HCT116 (cell line): ENCODE results near the gene IFITM10.

Experiments
- ATF3 ChIP-seq: IDR thresholded peaks from 2 replicates; pipeline ENCODE4 v1.6.1; 2012
- CTCF ChIP-seq, 3 experiments: fragments of 200-600 bp in 1 of 3; sonication (generic) in 1 of 3; IDR thresholded peaks in 2 of 3; conservative IDR thresholded peaks in 1 of 3; 2 replicates each; pipeline ENCODE4 v1.5.1; 2012 to 2017; ENCODE audit warnings: low read depth in 2 of 3, low read length in 2 of 3, antibody characterized with exemption in 1 of 3, borderline replicate concordance in 1 of 3, control low read depth in 1 of 3, mild to moderate bottlenecking in 1 of 3, mixed read lengths in 1 of 3, mixed run types in 1 of 3, moderate library complexity in 1 of 3; ENCODE audit not compliant: insufficient read depth in 1 of 3
- EZH2 ChIP-seq: fragments of 200-600 bp; sonication (generic); IDR thresholded peaks from 2 replicates; pipeline ENCODE4 v1.6.1; 2017; ENCODE audit warnings: antibody characterized with exemption, mixed run types
- JUND ChIP-seq: IDR thresholded peaks from 2 replicates; pipeline ENCODE4 v1.6.1; 2012
- MAX ChIP-seq: IDR thresholded peaks from 2 replicates; pipeline ENCODE4 v1.6.1; 2012
- POLR2A ChIP-seq: IDR thresholded peaks from 2 replicates; pipeline ENCODE4 v1.7.0; 2011; ENCODE audit warnings: borderline replicate concordance; ENCODE audit not compliant: insufficient read depth, insufficient read length; ENCODE audit errors: extremely low read depth
- POLR2AphosphoS5 ChIP-seq: IDR thresholded peaks from 2 replicates; pipeline ENCODE4 v1.6.1; 2011; ENCODE audit warnings: mild to moderate bottlenecking, low read depth, low read length, moderate library complexity
- SP1 ChIP-seq: IDR thresholded peaks from 2 replicates; pipeline ENCODE4 v1.6.1; 2012; ENCODE audit warnings: low read depth
- YY1 ChIP-seq: IDR thresholded peaks from 2 replicates; pipeline ENCODE4 v1.6.1; 2011; ENCODE audit warnings: low read length, low read depth, moderate library complexity, mild to moderate bottlenecking; ENCODE audit not compliant: insufficient replicate concordance; ENCODE audit errors: extremely low read depth

GRCh38 chr11:1747753-1748635, 2.4 kb downstream of the IFITM10 start:
- TF ChIP-seq CTCF (IDR thresholded peaks at IDR 0.05 in 2 of 3, conservative IDR thresholded peaks at IDR 0.05 in 1 of 3; ENCODE audit: borderline replicate concordance in 1 of 3, insufficient read depth in 1 of 3, low read depth in 2 of 3, low read length in 2 of 3) (no peak), POLR2AphosphoS5 (no peak), YY1 (no peak), SP1 (no peak), MAX (no peak), POLR2A (no peak), EZH2 (no peak), ATF3 (no peak), JUND (no peak)
